NCI-H146 treated with DMSO at 0.1 percent for 48 hours (cell line): ENCODE measurements around the gene MCF2L2.

ENCODE experiments used
- DNase-seq: peaks from one replicate; lab custom pipeline; 2025; ENCODE audit not compliant: unreplicated experiment; lab: John Stamatoyannopoulos, UW

The MCF2L2 gene

GRCh38 chr3:183149915-183150750, 278.3 kb downstream of the MCF2L2 start:
- no peak for DNase-seq

- no peak for DNase-seq
Measured at GRCh38 chr3:183148056-183148455, 280.4 kb downstream of the MCF2L2 start.

- no peak for DNase-seq
Measured at GRCh38 chr3:183144363-183144762, 284.1 kb downstream of the MCF2L2 start.

GRCh38 chr3:183142199-183142598, 286.2 kb downstream of the MCF2L2 start:
- no peak for DNase-seq

GRCh38 chr3:183134844-183135243, 293.6 kb downstream of the MCF2L2 start:
- DNase-seq: no peak

- DNase-seq: no peak
Measured at GRCh38 chr3:183132409-183132808, 296.0 kb downstream of the MCF2L2 start.

GRCh38 chr3:183131735-183132134, 296.7 kb downstream of the MCF2L2 start:
- no peak for DNase-seq

- no peak for DNase-seq
Measured at GRCh38 chr3:183131186-183131725, 297.2 kb downstream of the MCF2L2 start.

GRCh38 chr3:183129243-183129642, 299.2 kb downstream of the MCF2L2 start:
- no peak for DNase-seq

- DNase-seq: no peak
Measured at GRCh38 chr3:183128709-183129108, 299.7 kb downstream of the MCF2L2 start.
